GM18526 (cell line): ENCODE measurements around the gene CCL11.

ENCODE experiments used
- POLR2A ChIP-seq: IDR thresholded peaks from 3 replicates; pipeline ENCODE4 v1.6.1; 2011; ENCODE audit not compliant: insufficient read length; ENCODE audit errors: extremely low read depth

The CCL11 gene

DNA sequence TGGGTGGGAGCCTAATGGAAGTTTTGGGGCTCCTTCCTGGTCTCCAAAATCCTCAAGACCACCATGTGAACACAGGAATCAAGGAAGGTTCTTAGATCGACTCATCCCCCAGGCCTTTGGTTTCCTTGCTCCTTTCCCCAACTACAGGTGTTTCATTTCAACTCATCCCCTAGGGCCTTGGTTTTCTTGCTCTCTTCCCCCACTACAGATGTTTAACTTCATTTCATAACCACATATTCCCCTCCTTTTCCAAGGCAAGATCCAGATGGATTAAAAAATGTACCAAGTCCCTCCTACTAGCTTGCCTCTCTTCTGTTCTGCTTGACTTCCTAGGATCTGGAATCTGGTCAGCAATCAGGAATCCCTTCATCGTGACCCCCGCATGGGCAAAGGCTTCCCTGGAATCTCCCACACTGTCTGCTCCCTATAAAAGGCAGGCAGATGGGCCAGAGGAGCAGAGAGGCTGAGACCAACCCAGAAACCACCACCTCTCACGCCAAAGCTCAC lies at the start of gene CCL11:
TSS of gene CCL11 (plus strand) at position 457 of the 507 bp plus-strand sequence. CDS start 67 bp downstream, outside the sequence.
- TF ChIP-seq POLR2A, result no peak

DNA sequence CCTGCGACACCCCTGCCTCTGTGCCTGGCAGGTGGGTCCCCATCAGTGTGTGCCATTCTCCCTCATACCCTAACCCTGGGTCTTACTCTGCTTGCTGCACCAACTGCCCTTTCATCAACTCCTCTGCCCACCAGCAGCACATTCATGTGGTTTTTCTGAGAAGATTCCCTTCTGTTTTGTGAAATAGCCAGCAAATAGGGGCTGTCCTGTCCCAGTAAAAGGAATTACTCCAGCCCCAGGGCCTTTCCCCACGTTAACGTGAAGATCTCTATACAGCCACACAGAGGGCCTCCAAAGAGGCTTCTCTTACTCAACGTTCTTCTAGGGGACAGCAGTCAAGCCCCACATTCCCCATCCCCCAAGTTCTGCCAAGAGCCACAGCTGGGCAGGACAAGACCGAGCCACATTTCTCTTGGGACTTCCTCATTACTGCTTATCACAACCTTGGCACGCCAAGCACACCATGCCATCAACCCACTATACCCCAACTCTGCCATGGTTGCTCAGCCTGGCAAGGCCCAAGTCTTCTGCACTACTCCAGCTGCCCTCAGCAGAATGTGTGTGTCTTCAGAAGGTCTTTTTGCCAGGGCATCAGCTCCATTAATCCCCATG lies 49.2 kb upstream of the CCL11 start:
- TF ChIP-seq POLR2A, result no peak

DNA sequence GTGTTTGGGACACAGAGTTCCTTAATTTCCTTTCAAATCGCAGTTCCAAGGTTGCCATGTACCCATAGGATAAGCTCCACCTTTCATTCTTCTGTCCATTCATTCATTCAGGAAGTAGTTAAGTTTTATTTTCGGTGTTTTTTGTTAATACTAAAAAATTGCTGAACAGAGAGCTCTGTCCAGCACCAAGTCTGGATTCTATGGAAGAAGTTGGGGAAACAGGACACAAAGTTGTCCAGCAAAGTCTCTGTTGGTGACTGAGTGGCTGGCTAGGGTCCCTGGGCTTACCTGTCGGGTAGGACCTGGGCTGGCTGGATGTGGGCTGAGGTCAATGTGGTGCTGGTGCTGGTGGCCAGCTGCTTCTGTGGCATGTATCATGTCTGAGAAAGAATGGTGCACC lies 48.1 kb upstream of the CCL11 start:
- TF ChIP-seq POLR2A, result no peak

DNA sequence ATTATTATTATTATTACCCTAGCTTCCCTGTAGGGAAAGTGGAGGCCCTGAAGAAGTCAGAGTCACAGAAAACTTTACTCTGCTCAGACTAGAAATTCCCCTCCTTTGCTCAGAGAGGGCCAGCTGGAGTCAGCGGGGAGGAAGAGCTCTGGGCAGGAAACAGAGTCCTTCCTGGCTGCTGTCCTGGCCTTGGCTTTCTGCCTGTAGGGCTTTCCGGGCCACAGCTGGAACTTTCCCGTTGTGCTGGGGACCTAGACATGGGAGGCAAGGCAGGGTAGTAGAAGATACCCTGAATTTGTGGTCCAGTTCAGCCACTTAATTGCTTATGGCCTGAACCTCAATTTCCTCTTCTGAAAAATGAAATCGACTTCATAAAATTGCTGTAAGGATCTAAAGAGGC lies 44.5 kb upstream of the CCL11 start:
- TF ChIP-seq POLR2A, result no peak

DNA sequence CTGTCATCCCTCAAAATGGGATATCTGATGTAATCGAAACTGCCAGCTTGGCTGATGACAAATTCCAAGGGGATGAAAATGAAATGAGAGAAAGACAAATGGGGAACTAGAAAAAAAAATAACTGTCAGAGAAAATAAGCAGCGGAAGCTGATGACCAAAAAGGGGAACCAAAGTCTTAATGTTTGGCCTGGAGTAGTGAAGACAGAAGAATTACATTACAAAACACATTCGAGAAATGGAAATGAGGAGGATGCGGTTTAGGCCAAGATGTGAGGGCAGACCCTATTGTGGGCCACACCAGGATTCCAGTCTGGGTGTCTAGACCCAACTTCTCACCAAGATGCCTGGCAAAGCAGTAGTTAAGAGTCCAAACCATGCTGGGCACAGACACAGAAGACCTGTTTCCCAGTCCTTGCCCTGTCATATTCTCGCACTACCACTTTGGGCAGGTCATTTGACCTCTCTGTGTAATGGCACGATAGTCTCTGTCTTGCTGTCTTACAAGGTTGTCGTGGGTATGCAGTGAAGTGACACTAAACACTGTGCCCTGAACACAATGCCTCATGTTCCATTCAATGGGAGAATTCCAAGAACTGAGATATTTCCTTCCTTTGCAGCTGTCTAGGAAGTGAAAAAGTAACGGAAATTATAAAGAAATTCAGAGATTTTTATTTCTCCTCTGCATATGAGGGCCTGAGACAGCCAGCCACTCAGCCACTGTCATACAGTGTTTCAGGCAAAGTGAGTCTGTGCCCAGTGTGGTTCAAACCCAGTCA lies 42.8 kb upstream of the CCL11 start:
- no peak for TF ChIP-seq POLR2A

DNA sequence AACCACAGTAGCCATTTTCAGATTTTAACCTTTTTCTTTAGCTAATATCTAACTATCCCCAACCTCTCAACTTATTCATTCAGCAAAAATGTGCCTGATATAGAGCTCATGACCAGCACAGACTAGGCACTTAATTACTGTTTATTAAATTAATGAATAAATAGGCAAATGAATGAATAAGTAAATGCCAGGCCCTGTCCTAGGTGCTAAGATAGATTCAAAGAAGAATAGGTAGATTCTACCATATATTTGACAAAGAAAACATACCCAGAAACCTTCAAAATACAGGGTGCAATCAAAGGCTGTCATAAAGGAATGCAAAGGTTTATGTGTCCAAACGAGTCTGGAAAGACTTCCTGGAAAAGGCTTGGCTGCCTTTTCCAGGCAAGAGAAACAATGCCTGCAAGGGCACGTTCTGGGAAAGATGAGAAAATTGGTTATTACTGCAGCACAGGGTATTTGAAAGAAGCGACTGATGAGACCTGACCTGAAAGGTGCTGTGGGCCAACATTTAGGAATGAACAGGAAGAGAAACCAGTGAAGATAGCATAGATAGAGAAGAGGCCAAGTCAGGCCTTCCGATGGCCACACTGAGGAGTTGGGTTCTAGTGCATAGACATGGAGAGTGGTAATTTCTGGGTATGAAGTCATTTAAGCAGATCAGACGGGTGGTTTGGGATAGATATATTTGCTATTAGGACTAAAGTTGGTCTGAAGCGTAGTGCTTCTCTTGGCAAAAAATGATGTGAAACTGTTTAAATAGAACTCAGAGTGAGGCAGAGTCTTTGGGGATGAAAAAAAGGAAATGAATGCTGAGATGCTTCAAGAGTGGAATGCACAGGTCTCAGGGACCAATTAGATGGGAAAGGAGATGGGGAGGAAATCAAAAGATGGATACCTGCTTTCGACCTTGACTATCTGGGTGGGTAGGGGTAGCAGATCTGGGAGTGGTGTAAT lies 41.9 kb upstream of the CCL11 start:
- TF ChIP-seq POLR2A, result no peak

DNA sequence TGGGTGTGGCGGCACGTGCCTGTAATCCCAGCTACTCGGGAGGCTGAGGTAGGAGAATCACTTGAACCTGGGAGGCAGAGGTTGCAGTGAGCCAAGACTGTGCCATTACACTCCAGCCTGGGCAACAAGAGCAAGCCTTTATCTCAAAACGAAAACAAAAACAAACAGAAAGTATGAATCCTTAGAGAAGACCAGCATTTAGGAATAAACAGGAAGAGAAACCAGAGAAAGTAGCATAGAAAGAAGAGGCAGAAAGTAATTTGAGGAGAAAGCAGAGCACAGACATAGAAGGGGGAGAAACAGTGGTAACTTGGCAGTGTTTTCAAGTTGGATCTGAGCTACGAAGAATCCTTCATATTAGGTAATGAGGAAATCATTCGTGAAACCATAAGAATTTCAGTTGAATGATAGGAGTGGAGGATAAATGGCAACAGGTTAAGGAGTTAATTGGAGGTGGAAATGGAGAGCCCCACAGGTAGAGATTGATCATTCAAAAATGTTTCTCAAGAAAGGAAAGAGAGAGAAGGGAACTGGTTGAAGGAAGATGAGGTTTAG lies 40.1 kb upstream of the CCL11 start:
- no peak for TF ChIP-seq POLR2A

DNA sequence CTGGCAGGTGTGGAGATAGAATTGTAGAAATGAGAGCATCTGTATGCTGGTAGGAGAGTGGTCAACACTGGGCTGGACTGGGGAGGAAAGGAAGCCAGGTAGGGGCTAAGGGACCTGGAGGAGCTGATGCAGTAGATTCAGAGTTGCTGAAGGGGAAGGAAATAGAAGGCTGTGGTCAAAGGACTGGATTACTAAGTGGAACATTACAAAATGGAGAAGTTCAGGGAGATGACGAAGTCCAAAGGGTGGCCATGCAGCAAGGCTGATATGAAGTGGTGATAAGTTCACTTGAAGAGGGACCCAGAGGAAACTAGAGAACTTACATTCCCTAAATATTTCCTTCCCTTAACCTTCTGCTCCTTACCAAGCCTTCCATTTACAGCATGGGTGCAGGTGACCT lies 39.1 kb upstream of the CCL11 start:
- no peak for TF ChIP-seq POLR2A

DNA sequence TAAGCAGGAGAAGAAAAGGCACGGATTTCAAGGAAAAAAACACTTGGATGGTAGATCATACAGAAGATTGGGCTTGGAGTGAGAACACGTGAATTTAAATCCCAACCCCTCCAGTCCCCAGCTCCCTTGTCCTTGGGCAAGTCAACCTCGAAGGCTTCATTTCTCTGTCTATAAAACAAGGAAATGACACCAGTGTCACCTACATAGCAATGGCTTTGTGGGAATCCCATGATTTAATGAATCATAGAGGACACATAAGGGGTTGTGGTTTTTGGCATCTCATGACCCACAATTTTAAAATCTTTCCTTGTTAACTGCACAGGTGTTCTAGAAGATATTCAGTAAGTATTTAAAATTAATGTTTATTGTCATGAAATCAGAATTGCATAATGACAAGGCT lies 38.7 kb upstream of the CCL11 start:
- no peak for TF ChIP-seq POLR2A

DNA sequence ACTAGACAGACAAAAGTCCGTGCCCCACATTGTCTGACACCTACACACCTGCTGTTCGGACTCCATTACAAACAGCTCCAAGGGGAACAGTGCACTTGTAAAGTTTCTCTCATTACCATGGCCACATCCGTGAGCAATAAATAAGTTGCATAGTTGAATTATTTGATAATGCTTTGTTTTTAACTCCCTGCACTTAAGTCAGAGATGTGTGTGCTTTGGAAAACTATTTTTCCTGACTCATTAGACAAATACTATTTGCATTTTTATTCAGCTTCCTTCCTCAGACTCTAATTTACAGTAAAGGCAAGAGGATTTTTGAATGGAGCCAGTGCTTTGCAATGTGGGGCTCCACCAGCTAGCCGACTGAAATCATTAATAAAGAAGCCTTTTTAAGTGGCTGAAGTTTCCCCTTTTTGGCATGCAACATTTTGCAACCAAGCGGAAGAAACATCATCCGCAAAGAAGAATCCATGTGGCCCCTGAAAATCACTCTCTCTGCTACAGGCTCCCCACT lies 37.0 kb upstream of the CCL11 start:
- TF ChIP-seq POLR2A, result no peak

DNA sequence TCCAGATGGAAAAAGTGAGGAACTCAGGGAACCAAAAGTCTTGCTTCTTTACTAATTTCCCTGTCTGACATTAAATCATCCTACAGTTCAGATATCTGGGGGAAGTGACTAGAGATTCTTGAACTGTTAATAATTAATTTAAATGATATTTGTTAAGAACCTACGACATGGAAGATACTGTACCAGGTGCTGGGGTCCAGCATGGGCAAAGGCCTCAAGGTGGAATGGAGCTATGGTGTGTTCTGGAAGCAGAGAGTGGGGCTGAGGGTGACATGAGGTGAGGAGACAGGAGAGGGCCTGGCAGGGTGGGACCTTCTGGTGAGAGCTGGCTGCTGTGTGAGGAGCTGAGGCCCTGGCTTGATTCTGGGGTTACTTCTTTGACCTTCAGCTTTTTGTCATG lies 36.5 kb upstream of the CCL11 start:
- TF ChIP-seq POLR2A, result no peak

DNA sequence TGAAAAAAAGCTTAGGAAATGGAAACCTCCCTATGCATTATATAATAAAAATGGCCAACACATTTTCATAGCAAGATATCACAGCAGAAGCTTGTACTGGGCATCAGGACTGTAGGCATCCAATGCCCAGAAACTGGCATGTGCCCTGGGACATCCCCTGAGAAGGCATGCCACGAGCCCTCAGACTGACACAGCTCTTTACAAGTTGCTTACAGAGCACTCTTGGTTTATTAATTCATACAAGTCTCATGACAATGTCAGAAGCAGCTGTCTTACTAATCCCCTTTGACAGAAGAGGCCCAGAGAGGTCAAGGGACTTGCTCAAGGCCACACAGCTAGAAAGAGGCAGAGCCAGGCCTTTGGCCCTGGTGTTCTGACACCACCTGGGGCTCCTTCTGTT lies 36.1 kb upstream of the CCL11 start:
- no peak for TF ChIP-seq POLR2A

DNA sequence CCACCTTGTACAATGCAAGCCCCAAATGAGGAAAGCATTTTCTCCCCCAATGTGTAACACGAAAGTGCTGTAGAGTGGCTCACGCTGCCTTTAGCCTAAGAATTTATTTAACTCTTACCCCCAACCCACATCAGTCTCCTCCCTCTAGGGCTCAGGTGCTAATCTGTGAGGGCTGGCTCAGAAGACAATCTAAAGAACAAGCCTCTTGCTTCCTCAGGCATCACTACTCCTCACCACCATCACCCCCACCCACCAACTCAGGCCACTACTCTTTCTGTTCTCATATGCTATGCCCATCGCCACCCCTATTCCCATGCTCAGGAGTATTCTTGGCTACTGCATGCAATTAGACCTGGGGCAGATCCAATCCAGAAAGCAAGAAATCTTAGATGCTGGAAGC lies 34.4 kb upstream of the CCL11 start:
- no peak for TF ChIP-seq POLR2A

DNA sequence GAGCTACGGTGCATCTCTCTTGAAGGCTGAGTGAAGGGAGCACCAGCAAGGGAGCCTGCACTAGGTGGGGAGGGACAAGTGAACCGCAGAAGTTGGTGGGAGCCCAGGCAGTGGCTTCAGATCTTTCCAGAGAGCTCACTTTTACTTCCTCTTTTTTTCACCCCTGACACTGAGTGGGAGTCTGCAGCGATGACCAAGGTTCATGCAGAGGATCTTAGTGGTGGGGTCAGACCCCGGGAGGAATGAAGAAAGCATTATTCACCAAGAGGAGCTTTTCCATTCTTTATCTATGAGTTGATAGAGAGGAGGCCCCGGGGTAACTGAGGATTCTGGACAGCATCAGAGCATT lies 33.5 kb upstream of the CCL11 start:
- TF ChIP-seq POLR2A, result no peak
